GM12878 (cell line): ENCODE measurements around the gene TXNL1. TPM values are rescaled to one million over a fixed set of nuclear protein-coding genes. Genes with fewer than 3 reads are reported as not detected.
"Not testable (repeated sequence)": the region's sequence is repeated elsewhere in the genome, so short reads cannot be mapped to it uniquely, and the experiment has no call there.

Experiments used
- ATAC-seq: fragments of 200-7000 bp; cut with Tn5 transposase; 3 replicates; pipeline ENCODE4 v1.9.1; 2020; ENCODE audit warnings: mild to moderate bottlenecking, moderate library complexity
- BruUV-seq: library from RNA; stranded (reverse); fragments of 400-500 nt; replicated peaks from 2 replicates; lab custom pipeline; 2021; lab: Mats Ljungman, UMichigan
- CTCF ChIA-PET: fragments of 300-600 bp; sonication (Branson Sonifier 250); formaldehyde crosslinking; extraction: SDS; loops from one replicate; lab custom pipeline; 2021; ENCODE audit warnings: inconsistent platforms; lab: Yijun Ruan, JAX
- POLR2A ChIA-PET: fragments of 350-600 bp; formaldehyde crosslinking; extraction: SDS; loops from one replicate; lab custom pipeline; 2021; ENCODE audit warnings: inconsistent platforms; lab: Charles Lee
- RAD21 ChIA-PET: fragments of 300-600 bp; sonication (Branson Sonifier 250); formaldehyde crosslinking; loops from one replicate; lab custom pipeline; 2023; ENCODE audit warnings: antibody characterized with exemption; ENCODE audit not compliant: unreplicated experiment; lab: Charles Lee
- SMC1A ChIA-PET: fragments of 300-600 bp; sonication (Branson Sonifier 250); formaldehyde crosslinking; loops from one replicate; lab custom pipeline; 2023; ENCODE audit not compliant: unreplicated experiment, uncharacterized antibody; lab: Charles Lee
- DNase-seq: peaks from one replicate; pipeline ENCODE4 v3.0.0-alpha.2; 2011; ENCODE audit warnings: low read depth, low spot score
- FAIRE-seq: peaks from 3 replicates; lab custom pipeline; 2011; peaks lifted over from hg19 to GRCh38; lab: Jason Lieb, UNC
- H2AFZ ChIP-seq: 2 replicates; pipeline ENCODE4 v1.6.0; 2011; ENCODE audit warnings: low read depth, low read length, control low read depth; ENCODE audit not compliant: control insufficient read depth
- H3K27ac ChIP-seq: 2 replicates; pipeline ENCODE4 v1.5.1; 2011; ENCODE audit warnings: control low read depth; ENCODE audit not compliant: control insufficient read depth, insufficient read depth
- H3K27me3 ChIP-seq, 2 experiments: replicated peaks in 1 of 2; 2 replicates each; pipeline versions ENCODE4 v1.6.0 to v1.6.1; 2011; ENCODE audit warnings: low read length in 1 of 2; ENCODE audit not compliant: control insufficient read depth in 2 of 2, insufficient read depth in 2 of 2
- H3K36me3 ChIP-seq, 2 experiments: 2 replicates each; pipeline ENCODE4 v1.5.1; 2011; ENCODE audit warnings: low read length in 1 of 2; ENCODE audit not compliant: control insufficient read depth in 2 of 2, insufficient read depth in 2 of 2
- H3K4me1 ChIP-seq: 2 replicates; pipeline ENCODE4 v1.6.1; 2011; ENCODE audit warnings: mild to moderate bottlenecking, low read length, moderate library complexity, mixed read lengths; ENCODE audit not compliant: control insufficient read depth, insufficient read depth
- H3K4me2 ChIP-seq: 2 replicates; pipeline ENCODE4 v1.6.0; 2011; ENCODE audit warnings: control low read depth; ENCODE audit not compliant: control insufficient read depth, insufficient read depth
- H3K4me3 ChIP-seq: fragments of 200-600 bp; sonication (generic); 2 replicates; pipeline ENCODE4 v1.5.1; 2016
- H3K79me2 ChIP-seq: 2 replicates; pipeline ENCODE4 v1.6.0; 2011; ENCODE audit warnings: low read length; ENCODE audit not compliant: control insufficient read depth, insufficient read depth
- H3K9ac ChIP-seq: 2 replicates; pipeline ENCODE4 v1.8.0; 2011; ENCODE audit warnings: low read length, control low read depth, mixed read lengths; ENCODE audit not compliant: control insufficient read depth, insufficient read depth
- H3K9me3 ChIP-seq: replicated peaks from 3 replicates; pipeline ENCODE4 v1.5.1; 2011; ENCODE audit warnings: mild to moderate bottlenecking, low read length; ENCODE audit not compliant: control insufficient read depth, insufficient read depth
- H4K20me1 ChIP-seq: 2 replicates; pipeline ENCODE4 v1.6.0; 2011; ENCODE audit not compliant: control insufficient read depth, insufficient read depth
- CBX3 ChIP-seq: fragments of 200-600 bp; sonication (generic); IDR thresholded peaks from 2 replicates; pipeline ENCODE4 v1.6.1; 2016; ENCODE audit warnings: low read depth, borderline replicate concordance
- CHD2 ChIP-seq: IDR thresholded peaks from 2 replicates; pipeline ENCODE4 v1.6.1; 2011; ENCODE audit warnings: low read depth, low read length, improper control_type of control experiment, borderline replicate concordance
- FOXM1 ChIP-seq: IDR thresholded peaks from 2 replicates; pipeline ENCODE4 v1.6.1; 2012; ENCODE audit warnings: low read depth, mild to moderate bottlenecking, inconsistent platforms, low read length, moderate library complexity
- MEF2B ChIP-seq: fragments of 450-650 bp; IDR thresholded peaks from 2 replicates; pipeline ENCODE4 v1.6.1; 2018; ENCODE audit warnings: mild to moderate bottlenecking, moderate library complexity; ENCODE audit not compliant: partially characterized antibody, poor library complexity, severe bottlenecking
- NFXL1 ChIP-seq: fragments of 450-650 bp; IDR thresholded peaks from 2 replicates; pipeline ENCODE4 v1.6.1; 2017; ENCODE audit warnings: antibody characterized with exemption, mild to moderate bottlenecking, borderline replicate concordance
- PAX5 ChIP-seq: IDR thresholded peaks from 2 replicates; pipeline ENCODE4 v1.6.1; 2011; ENCODE audit warnings: low read depth, low read length, borderline replicate concordance
- RBBP5 ChIP-seq: fragments of 200-600 bp; sonication (generic); conservative IDR thresholded peaks from 2 replicates; pipeline ENCODE4 v1.6.1; 2016
- SMAD5 ChIP-seq: IDR thresholded peaks from 2 replicates; pipeline ENCODE4 v1.6.1; 2016; ENCODE audit warnings: antibody characterized with exemption, low read depth
- SUZ12 ChIP-seq: fragments of 200-600 bp; sonication (generic); IDR thresholded peaks from one replicate; pipeline ENCODE4 v1.6.1; 2018; ENCODE audit warnings: antibody characterized with exemption, mild to moderate bottlenecking; ENCODE audit not compliant: unreplicated experiment
- ZNF24 ChIP-seq: fragments of 450-650 bp; IDR thresholded peaks from 2 replicates; pipeline ENCODE4 v1.6.1; 2017; ENCODE audit warnings: antibody characterized with exemption, mild to moderate bottlenecking
- WGBS: methylation state at CpG from one replicate; pipeline ENCODE4 v1.1.6; 2016; ENCODE audit warnings: low lambda C conversion rate; ENCODE audit not compliant: insufficient replicate concordance, insufficient coverage; ENCODE audit errors: missing lambda C conversion rate; 5-methylcytosine and 5-hydroxymethylcytosine counted together
- in situ Hi-C: fragments of 300-500 bp; cut with MboI; formaldehyde crosslinking; loops from 9 replicates; pipeline ENCODE4 v1.14.3; 2018; ENCODE audit warnings: mixed read lengths
- intact Hi-C: fragments of 100-400 bp; cut with micrococcal nuclease; formaldehyde crosslinking; loops from one replicate; pipeline ENCODE4 v1.14.2; 2022; ENCODE audit not compliant: unreplicated experiment
- polyA plus RNA-seq, 11 experiments: library from polyadenylated mRNA; depleted of rRNA in 4 of 11; unstranded in 6 of 11; stranded (reverse) in 5 of 11; fragments of >200 nt; fragmentation: Nextera tagmentation in 4 of 11; fragmentation: Illumina TruSeq in 1 of 11; extraction: Ambion mirVana in 4 of 11; extraction: Trizol in 1 of 11; gene quantifications; 1 replicate in 1 of 11; 2 replicates in 10 of 11; pipeline versions ENCODE4 v1.2.1 to v1.2.3, GENCODE V29; 2011 to 2016; ENCODE audit warnings: inconsistent platforms in 2 of 11, missing spikeins in 2 of 11, low read depth in 1 of 11
- total RNA-seq, 4 experiments: library from RNA; depleted of rRNA in 3 of 4; stranded (reverse); fragments of >200 nt in 3 of 4; fragmentation: Illumina TruSeq in 1 of 4; extraction: Trizol in 1 of 4; gene quantifications; 2 replicates each; pipeline versions ENCODE4 v1.2.1 to v1.2.3, GENCODE V29; 2013 to 2021
- TF ChIP-seq, protein P1 (sequence below): IDR thresholded peaks from 2 replicates; pipeline ENCODE4 v1.6.1; 2011; ENCODE audit warnings: borderline replicate concordance, low read depth, mild to moderate bottlenecking, moderate library complexity, mixed read lengths, low read length; ENCODE audit not compliant: insufficient read depth; ENCODE audit errors: extremely low read length
- TF ChIP-seq, protein P2 (sequence below): fragments of 450-650 bp; formaldehyde crosslinking; IDR thresholded peaks from 2 replicates; pipeline ENCODE4 v1.4.0; 2022; ENCODE audit warnings: mild to moderate bottlenecking, moderate library complexity
- TF ChIP-seq, protein P3 (sequence below): IDR thresholded peaks from 2 replicates; pipeline ENCODE4 v1.6.1; 2011; ENCODE audit warnings: mild to moderate bottlenecking, low read depth, low read length, moderate library complexity; ENCODE audit not compliant: insufficient replicate concordance

Gene TXNL1
- total and polyA plus RNA-seq, 10 of the 15 experiments (the other 5 are each of a cell fraction or from before 2014, with no cell fraction given), result 30.9 to 124 (median 71.2) TPM

DNA sequence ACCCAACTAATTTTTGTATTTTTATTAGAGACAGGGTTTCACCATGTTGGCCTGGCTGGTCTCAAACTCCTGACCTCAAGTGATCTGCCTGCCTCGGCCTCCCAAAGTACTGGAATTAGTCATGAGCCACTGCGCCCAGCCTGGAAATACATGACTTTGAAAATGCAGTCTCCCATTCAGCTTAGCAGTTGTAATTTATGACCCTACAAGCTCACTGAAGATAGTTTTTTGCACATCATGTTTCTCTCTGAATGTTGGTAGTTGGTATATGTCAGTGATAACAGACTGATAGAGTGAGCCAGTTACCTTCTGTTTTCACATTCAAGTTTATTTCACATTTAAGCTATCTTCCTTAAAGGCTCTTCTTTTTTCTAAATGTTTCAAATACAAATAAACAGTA, 19.9 kb upstream of the TXNL1 start:
- no peaks in the 10 kb centered on the region for H3K4me1 ChIP-seq
- TF ChIP-seq CHD2 (no peak), SMAD5 (no peak), PAX5 (no peak), RBBP5 (no peak), FOXM1 (no peak), NFXL1 (no peak), MEF2B (no peak), CBX3 (no peak), ZNF24 (no peak), SUZ12 (no peak)
- TF ChIP-seq, protein P1, sequence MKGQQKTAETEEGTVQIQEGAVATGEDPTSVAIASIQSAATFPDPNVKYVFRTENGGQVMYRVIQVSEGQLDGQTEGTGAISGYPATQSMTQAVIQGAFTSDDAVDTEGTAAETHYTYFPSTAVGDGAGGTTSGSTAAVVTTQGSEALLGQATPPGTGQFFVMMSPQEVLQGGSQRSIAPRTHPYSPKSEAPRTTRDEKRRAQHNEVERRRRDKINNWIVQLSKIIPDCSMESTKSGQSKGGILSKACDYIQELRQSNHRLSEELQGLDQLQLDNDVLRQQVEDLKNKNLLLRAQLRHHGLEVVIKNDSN, result no peak
- TF ChIP-seq, protein P2, sequence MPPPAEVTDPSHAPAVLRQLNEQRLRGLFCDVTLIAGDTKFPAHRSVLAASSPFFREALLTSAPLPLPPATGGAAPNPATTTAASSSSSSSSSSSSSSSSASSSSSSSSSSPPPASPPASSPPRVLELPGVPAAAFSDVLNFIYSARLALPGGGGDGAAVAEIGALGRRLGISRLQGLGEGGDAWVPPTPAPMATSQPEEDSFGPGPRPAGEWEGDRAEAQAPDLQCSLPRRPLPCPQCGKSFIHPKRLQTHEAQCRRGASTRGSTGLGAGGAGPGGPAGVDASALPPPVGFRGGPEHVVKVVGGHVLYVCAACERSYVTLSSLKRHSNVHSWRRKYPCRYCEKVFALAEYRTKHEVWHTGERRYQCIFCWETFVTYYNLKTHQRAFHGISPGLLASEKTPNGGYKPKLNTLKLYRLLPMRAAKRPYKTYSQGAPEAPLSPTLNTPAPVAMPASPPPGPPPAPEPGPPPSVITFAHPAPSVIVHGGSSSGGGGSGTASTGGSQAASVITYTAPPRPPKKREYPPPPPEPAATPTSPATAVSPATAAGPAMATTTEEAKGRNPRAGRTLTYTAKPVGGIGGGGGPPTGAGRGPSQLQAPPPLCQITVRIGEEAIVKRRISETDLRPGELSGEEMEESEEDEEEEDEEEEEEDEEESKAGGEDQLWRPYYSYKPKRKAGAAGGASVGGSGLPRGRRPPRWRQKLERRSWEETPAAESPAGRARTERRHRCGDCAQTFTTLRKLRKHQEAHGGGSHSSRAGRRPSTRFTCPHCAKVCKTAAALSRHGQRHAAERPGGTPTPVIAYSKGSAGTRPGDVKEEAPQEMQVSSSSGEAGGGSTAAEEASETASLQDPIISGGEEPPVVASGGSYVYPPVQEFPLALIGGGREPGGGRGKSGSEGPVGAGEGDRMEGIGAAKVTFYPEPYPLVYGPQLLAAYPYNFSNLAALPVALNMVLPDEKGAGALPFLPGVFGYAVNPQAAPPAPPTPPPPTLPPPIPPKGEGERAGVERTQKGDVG, result no peak
- TF ChIP-seq, protein P3, sequence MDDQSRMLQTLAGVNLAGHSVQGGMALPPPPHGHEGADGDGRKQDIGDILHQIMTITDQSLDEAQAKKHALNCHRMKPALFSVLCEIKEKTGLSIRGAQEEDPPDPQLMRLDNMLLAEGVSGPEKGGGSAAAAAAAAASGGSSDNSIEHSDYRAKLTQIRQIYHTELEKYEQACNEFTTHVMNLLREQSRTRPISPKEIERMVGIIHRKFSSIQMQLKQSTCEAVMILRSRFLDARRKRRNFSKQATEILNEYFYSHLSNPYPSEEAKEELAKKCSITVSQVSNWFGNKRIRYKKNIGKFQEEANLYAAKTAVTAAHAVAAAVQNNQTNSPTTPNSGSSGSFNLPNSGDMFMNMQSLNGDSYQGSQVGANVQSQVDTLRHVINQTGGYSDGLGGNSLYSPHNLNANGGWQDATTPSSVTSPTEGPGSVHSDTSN, result no peak
- no peaks in the 10 kb centered on the region for H4K20me1 ChIP-seq
- CTCF ChIA-PET, result interaction anchor here (0.9 to 1.6 kb wide), 3 partner anchors 13 to 45 kb away, joined by 4 to 5 read pairs (median 4); no protein-coding TSS in a partner anchor
- peaks cover 12% of the 10 kb centered on the region for H3K79me2 ChIP-seq
- in situ Hi-C loops, result no loop called here
- no peak overlapping the region for H3K9ac ChIP-seq
- no peaks in the 10 kb centered on the region for H3K27me3 ChIP-seq
- intact Hi-C loops, result no loop called here
- H3K9me3 ChIP-seq, result no peaks in the 10 kb centered on the region; the same call in 1 of the 3 replicates
- no peak for DNase-seq
- no peak for FAIRE-seq
- no peak overlapping the region for H3K4me3 ChIP-seq
- no peak overlapping the region for H3K27ac ChIP-seq
- H2AFZ ChIP-seq, result no peak overlapping the region
- H3K36me3 ChIP-seq, result no peaks in the 10 kb centered on the region
- SMC1A ChIA-PET, result interaction anchor here (0.6 to 1.6 kb wide), 3 partner anchors 43 to 73 kb away, joined by 3 to 4 read pairs (median 3); no protein-coding TSS in a partner anchor
- RAD21 ChIA-PET, result no interaction called here
- BruUV-seq, result no TSS peak
- ATAC-seq, result no peak
- H3K4me2 ChIP-seq, result no peak overlapping the region
- 81% methylated on average over 2 of the region's 2 CpGs for WGBS
- POLR2A ChIA-PET, result no interaction called here

DNA sequence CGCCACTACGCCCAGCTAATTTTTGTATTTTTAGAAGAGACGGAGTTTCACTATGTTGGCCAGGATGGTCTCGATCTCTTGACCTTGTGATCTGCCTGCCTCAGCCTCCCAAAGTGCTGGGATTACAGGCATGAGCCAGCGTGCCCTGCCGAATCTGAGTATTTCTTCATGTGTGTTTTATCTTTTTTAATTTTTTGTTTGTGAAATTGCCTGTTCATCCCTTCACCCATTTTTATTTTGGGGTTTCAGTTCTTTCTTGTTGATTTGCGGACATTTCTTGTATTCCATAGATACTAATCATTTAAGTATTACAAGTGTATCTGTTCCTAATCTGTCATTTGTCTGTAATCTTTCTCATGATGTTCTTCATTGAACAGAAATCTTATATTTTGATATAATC, 15.9 kb upstream of the TXNL1 start:
- SMC1A ChIA-PET, H3K9ac ChIP-seq, FAIRE-seq, H3K27ac ChIP-seq, ATAC-seq, in situ Hi-C loops, H3K4me2 ChIP-seq, POLR2A ChIA-PET, BruUV-seq, RAD21 ChIA-PET, DNase-seq, CTCF ChIA-PET, intact Hi-C loops, H3K4me3 ChIP-seq, H3K27me3 ChIP-seq, H3K9me3 ChIP-seq, H2AFZ ChIP-seq, H4K20me1 ChIP-seq, H3K4me1 ChIP-seq, H3K36me3 ChIP-seq: not testable (repeated sequence)
- peaks cover 24% of the 10 kb centered on the region for H3K79me2 ChIP-seq
- WGBS, result over 99% methylated on average over 7 of the region's 7 CpGs
